Activated CD4-positive, alpha-beta T cell treated with anti-CD3 and anti-CD28 coated beads, Interleukin-10, Interleukin-2, amounts not matched to agents 100 ng/mL and 50 ng/mL, durations not matched to agents 16 hours and 8 hours (primary cell): ENCODE results near the gene AGXT2.

Experiments
- DNase-seq: peaks from one replicate; pipeline ENCODE4 v3.0.0-alpha.2; 2020

The AGXT2 gene

DNA sequence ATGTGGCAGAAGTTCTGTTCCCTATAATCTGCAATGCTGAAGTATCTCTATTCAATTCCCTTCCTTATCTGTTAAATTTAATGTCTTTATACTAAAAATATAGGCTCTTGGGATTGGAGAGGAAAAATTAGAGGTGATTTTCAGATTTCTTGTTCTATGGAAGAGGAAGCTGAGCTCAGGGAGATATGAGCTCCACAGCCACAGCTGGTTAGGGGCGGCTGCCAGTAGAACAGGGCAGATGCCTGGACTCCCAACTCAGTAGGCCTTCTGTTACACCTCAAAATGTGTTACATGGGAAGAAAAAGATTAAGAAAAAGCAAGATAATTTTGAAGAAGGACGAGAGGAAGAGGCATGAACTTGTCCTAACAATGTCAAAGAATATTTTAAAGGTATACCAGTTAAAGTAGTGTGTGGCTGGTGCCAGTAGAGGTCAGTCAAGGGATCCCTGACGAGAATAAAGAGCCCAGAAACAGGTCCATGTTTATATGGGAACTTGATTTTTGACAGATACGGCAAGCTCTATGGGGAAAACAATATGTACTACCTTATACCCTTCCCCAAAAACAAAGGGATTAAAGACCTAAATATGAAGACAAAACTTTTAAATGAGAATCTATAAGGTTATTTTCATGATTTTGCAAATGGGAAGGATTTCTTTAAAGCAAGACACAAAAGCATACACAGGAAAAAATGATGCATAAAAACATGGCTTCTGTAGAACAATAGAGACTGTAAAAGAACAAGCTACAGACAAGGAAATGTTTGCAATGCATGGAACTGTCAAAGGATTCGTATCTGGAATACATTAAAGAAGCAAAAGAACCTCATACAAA, 89.7 kb downstream of the AGXT2 start:
- peak; percentile 28 for DNase-seq

DNA sequence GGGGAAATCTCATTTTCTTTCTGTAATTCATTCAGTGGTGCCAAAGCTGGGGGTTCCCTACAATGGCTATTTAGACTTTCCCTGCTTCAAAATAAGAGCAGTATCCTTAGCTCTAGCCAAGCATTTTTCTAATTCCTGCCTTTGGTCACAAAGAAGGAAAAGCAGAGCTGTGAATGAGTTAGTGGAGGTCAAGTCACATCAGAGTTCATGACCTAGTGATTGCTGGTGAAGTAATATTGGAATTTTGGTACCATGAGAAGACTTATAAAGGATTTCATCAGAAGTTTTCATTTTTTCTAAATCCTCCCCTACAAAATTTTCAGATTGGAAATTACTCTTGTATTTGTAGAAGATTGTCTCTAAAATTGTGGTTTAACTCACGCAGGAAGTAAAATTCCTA, 90.4 kb downstream of the AGXT2 start:
- DNase-seq: no peak
